Effector memory CD8-positive, alpha-beta T cell (primary cell): ENCODE data around the gene TSPAN16.

ENCODE experiments used
- ATAC-seq: fragments of 150-1000 bp; cut with Tn5 transposase; replicated peaks from 2 replicates; pipeline ENCODE4 v1.10.0; 2021; ENCODE audit warnings: mild to moderate bottlenecking, moderate library complexity
- DNase-seq, 3 experiments: peaks; one replicate each; pipeline ENCODE4 v3.0.0; 2021
- H3K27ac Mint-ChIP-seq, 2 donors: one replicate each; pipeline ENCODE4 v1.8.0; 2022; ENCODE audit warnings: mild to moderate bottlenecking in 2 of 2, mixed read lengths in 2 of 2, moderate library complexity in 2 of 2
- H3K27me3 Mint-ChIP-seq, 2 donors: one replicate each; pipeline ENCODE4 v1.8.0; 2022; ENCODE audit warnings: mixed read lengths in 2 of 2
- H3K36me3 Mint-ChIP-seq: one replicate; pipeline ENCODE4 v1.8.0; 2022; ENCODE audit warnings: mild to moderate bottlenecking, moderate library complexity, mixed read lengths; ENCODE audit not compliant: insufficient read depth
- H3K4me1 Mint-ChIP-seq, 2 donors: one replicate each; pipeline ENCODE4 v1.8.0; 2022; ENCODE audit warnings: low read depth in 2 of 2, mixed read lengths in 2 of 2
- H3K4me3 Mint-ChIP-seq, 2 donors: one replicate each; pipeline ENCODE4 v1.8.0; 2022; ENCODE audit warnings: mild to moderate bottlenecking in 2 of 2, mixed read lengths in 2 of 2, moderate library complexity in 2 of 2
- H3K9me3 Mint-ChIP-seq, 2 donors: one replicate each; pipeline ENCODE4 v1.8.0; 2022; ENCODE audit warnings: mixed read lengths in 2 of 2

The TSPAN16 gene

GRCh38 chr19:11279505-11280236 lies 16.3 kb upstream of the TSPAN16 start:
- Mint-ChIP-seq H3K9me3 (peaks cover 2 to 5% of the 10 kb centered on the region in 2 donors), H3K27me3 (peaks cover 26 to 44% of the 10 kb centered on the region in 2 donors), H3K4me3 (peak overlapping the region; percentile 47 to 65), H3K36me3 (peaks cover 13% of the 10 kb centered on the region), H3K4me1 (peaks cover 7 to 11% of the 10 kb centered on the region in 2 donors), H3K27ac (peak overlapping the region in 1 of 2 donors; percentile 65)
- ATAC-seq (peak; percentile 96), DNase-seq (peak; percentile 25 to 40 (median 39))

DNA sequence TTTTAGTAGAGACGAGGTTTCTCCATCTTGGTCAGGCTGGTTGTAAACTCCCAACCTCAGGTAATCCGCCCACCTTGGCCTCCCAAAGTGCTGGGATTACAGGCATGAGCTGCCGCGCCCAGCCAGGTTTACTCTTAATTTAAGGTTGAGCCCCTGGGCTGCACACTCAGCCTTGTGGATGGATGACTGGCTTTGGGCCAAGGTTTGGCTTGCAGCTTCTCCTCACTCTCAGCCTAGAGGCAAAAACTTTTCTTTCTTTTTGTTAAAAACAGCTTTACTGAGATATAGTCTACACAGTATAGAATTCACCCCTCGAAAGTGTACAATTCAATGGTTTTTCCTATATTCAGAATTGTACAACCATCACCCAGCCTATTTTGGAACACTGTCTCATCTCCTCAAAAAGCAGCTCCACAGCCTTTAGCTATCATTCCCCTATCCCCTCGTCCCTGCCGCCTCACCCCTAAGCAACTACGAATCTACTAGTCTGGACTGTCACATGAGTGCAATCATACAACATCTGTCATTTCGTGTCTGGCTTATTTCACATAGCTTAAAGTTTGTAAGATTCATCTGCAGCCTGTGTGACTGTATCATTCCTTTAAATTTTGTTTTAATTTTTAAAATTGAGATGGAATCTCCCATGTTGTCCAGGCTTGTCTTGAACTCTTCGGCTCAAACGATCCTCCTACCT lies 14.5 kb upstream of the TSPAN16 start:
- DNase-seq (no peak), ATAC-seq (no peak)
- H3K27me3 Mint-ChIP-seq: peaks cover 17 to 40% of the 10 kb centered on the region in 2 donors
- H3K36me3 Mint-ChIP-seq: peaks cover 13% of the 10 kb centered on the region
- H3K9me3 Mint-ChIP-seq: peaks cover 2 to 5% of the 10 kb centered on the region in 2 donors
- H3K4me1 Mint-ChIP-seq: peaks cover 7 to 11% of the 10 kb centered on the region in 2 donors
- no peak overlapping the region for H3K27ac Mint-ChIP-seq
- H3K4me3 Mint-ChIP-seq: no peak overlapping the region

GRCh38 chr19:11284515-11284914 lies 11.4 kb upstream of the TSPAN16 start:
- Mint-ChIP-seq H3K4me3 (no peak overlapping the region), H3K9me3 (peaks cover 2 to 3% of the 10 kb centered on the region in 2 donors), H3K4me1 (peaks cover 3 to 7% of the 10 kb centered on the region in 2 donors), H3K27ac (no peak overlapping the region), H3K36me3 (peaks cover 13% of the 10 kb centered on the region), H3K27me3 (peaks cover 14 to 51% of the 10 kb centered on the region in 2 donors)
- ATAC-seq (no peak), DNase-seq (no peak)

- Mint-ChIP-seq H3K27ac (no peak overlapping the region), H3K9me3 (no peaks in the 10 kb centered on the region), H3K27me3 (peaks cover 20 to 65% of the 10 kb centered on the region in 2 donors), H3K4me1 (peaks cover 0 to 2% of the 10 kb centered on the region in 2 donors), H3K4me3 (no peak overlapping the region), H3K36me3 (no peaks in the 10 kb centered on the region)
- no peak for ATAC-seq
- no peak for DNase-seq
These were observed 9.5 kb upstream of the TSPAN16 start for GRCh38 chr19:11286312-11286974.

- Mint-ChIP-seq H3K27me3 (peaks cover 14 to 59% of the 10 kb centered on the region in 2 donors), H3K4me3 (no peak overlapping the region), H3K27ac (no peak overlapping the region), H3K9me3 (no peaks in the 10 kb centered on the region), H3K36me3 (no peaks in the 10 kb centered on the region), H3K4me1 (no peaks in the 10 kb centered on the region)
- ATAC-seq: no peak
- no peak for DNase-seq
These were observed 7.6 kb upstream of the TSPAN16 start for GRCh38 chr19:11288349-11288748.

GRCh38 chr19:11290256-11290655 lies 5.7 kb upstream of the TSPAN16 start:
- Mint-ChIP-seq H3K4me1 (peaks cover 4 to 8% of the 10 kb centered on the region in 2 donors), H3K27ac (no peak overlapping the region), H3K9me3 (no peaks in the 10 kb centered on the region), H3K27me3 (peaks cover 14 to 44% of the 10 kb centered on the region in 2 donors), H3K4me3 (no peak overlapping the region), H3K36me3 (no peaks in the 10 kb centered on the region)
- no peak for DNase-seq
- no peak for ATAC-seq

GRCh38 chr19:11291415-11291814 lies 4.5 kb upstream of the TSPAN16 start:
- ATAC-seq (no peak), DNase-seq (no peak)
- Mint-ChIP-seq H3K4me3 (no peak overlapping the region), H3K4me1 (peaks cover 4 to 8% of the 10 kb centered on the region in 2 donors), H3K27ac (no peak overlapping the region), H3K9me3 (no peaks in the 10 kb centered on the region), H3K36me3 (no peaks in the 10 kb centered on the region), H3K27me3 (peaks cover 14 to 56% of the 10 kb centered on the region in 2 donors)

GRCh38 chr19:11291991-11292390 lies 4.0 kb upstream of the TSPAN16 start:
- H3K4me1 Mint-ChIP-seq: peaks cover 4 to 8% of the 10 kb centered on the region in 2 donors
- DNase-seq: no peak
- H3K36me3 Mint-ChIP-seq: no peaks in the 10 kb centered on the region
- H3K27me3 Mint-ChIP-seq: peaks cover 11 to 54% of the 10 kb centered on the region in 2 donors
- H3K9me3 Mint-ChIP-seq: no peaks in the 10 kb centered on the region
- no peak for ATAC-seq
- H3K4me3 Mint-ChIP-seq: no peak overlapping the region
- no peak overlapping the region for H3K27ac Mint-ChIP-seq

GRCh38 chr19:11293433-11294389 lies 2.2 kb upstream of the TSPAN16 start:
- H3K27me3 Mint-ChIP-seq: peaks cover 16 to 48% of the 10 kb centered on the region in 2 donors
- ATAC-seq: peak; percentile 96
- H3K4me3 Mint-ChIP-seq: peak overlapping the region; percentile 15
- peak; percentile 77 to 82 (median 79) for DNase-seq
- H3K9me3 Mint-ChIP-seq: no peaks in the 10 kb centered on the region
- H3K36me3 Mint-ChIP-seq: no peaks in the 10 kb centered on the region
- H3K27ac Mint-ChIP-seq: peak overlapping the region in 1 of 2 donors; percentile 20
- H3K4me1 Mint-ChIP-seq: peaks cover 4 to 8% of the 10 kb centered on the region in 2 donors

DNA sequence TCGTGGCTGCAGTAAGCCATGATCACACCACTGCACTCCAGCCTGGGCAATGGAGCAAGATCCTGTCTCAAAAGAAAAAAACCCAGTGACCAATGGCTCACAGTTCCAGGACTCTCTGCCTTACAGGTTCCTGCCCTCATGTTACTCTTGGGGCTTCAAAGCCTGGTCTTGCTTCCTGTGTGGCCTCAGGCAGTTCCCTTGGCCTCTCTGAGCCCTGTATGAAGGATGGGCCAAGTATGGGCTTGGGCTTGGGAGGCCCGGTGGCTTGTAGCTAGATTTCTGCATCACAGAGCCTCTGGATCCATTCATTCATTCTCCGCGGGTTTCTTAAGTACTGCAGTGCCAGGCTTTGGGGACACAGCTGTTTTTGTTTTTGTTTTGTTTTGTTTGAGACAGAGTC lies 780 bp upstream of the TSPAN16 start:
- no peaks in the 10 kb centered on the region for H3K36me3 Mint-ChIP-seq

GRCh38 chr19:11296264-11296663 lies 304 bp downstream of the TSPAN16 start:
- Mint-ChIP-seq H3K27ac (no peak overlapping the region), H3K36me3 (no peaks in the 10 kb centered on the region), H3K4me3 (no peak overlapping the region), H3K9me3 (no peaks in the 10 kb centered on the region), H3K4me1 (peaks cover 4 to 8% of the 10 kb centered on the region in 2 donors), H3K27me3 (peaks cover 15 to 48% of the 10 kb centered on the region in 2 donors)
- no peak for ATAC-seq
- no peak for DNase-seq

More for the DNA sequence above, 780 bp upstream of the TSPAN16 start:
- Mint-ChIP-seq H3K9me3 (no peaks in the 10 kb centered on the region), H3K4me3 (no peak overlapping the region), H3K27ac (no peak overlapping the region), H3K4me1 (peaks cover 4 to 8% of the 10 kb centered on the region in 2 donors), H3K27me3 (peaks cover 22 to 49% of the 10 kb centered on the region in 2 donors)
- DNase-seq (no peak), ATAC-seq (no peak)

- Mint-ChIP-seq H3K27ac (no peak overlapping the region), H3K4me3 (no peak overlapping the region), H3K36me3 (no peaks in the 10 kb centered on the region), H3K4me1 (no peaks in the 10 kb centered on the region), H3K9me3 (no peaks in the 10 kb centered on the region), H3K27me3 (peaks cover 20 to 46% of the 10 kb centered on the region in 2 donors)
- ATAC-seq: no peak
- no peak for DNase-seq
These were observed 4.2 kb downstream of the TSPAN16 start for GRCh38 chr19:11299946-11300810.
